Measurements from ENCODE around the gene RHBDD1. TPM values are rescaled to one million over a fixed set of nuclear protein-coding genes. Genes with fewer than 3 reads are reported as not detected.

Gene RHBDD1
- total and polyA plus RNA-seq, 12 donors: 4.5 to 57.1 (median 33.7) TPM

- no peak for TF ChIP-seq CTCF (IDR thresholded peaks at IDR 0.05)
- WGBS, 2 donors: 90 to 95% methylated on average over 3 of the region's 3 CpGs
- H3K4me1 ChIP-seq: peaks cover 0 to 11% (median 0%) of the 10 kb centered on the region in 9 donors
- no peak overlapping the region for H3K4me3 ChIP-seq
- intact Hi-C loops (cut with DNase I): no loop called here
- H3K27ac ChIP-seq: no peak overlapping the region
- no peaks in the 10 kb centered on the region for H3K27me3 ChIP-seq
- ATAC-seq (no peak), DNase-seq (no peak)
- H3K9me3 ChIP-seq: peaks cover 0 to 14% (median 0%) of the 10 kb centered on the region in 11 donors
- H3K36me3 ChIP-seq: no peaks in the 10 kb centered on the region
These were observed 117.4 kb downstream of the RHBDD1 start for GRCh38 chr2:226953206-226953605.

- Histone ChIP-seq H3K36me3 (no peaks in the 10 kb centered on the region), H3K4me3 (no peak overlapping the region), H3K9me3 (peaks cover 0 to 17% (median 0%) of the 10 kb centered on the region in 11 donors), H3K27ac (no peak overlapping the region), H3K27me3 (no peaks in the 10 kb centered on the region), H3K4me1 (peaks cover 0 to 11% (median 0%) of the 10 kb centered on the region in 9 donors)
- ATAC-seq: no peak
- no peak for DNase-seq
- WGBS, 2 donors: 94 to 96% methylated on average over 6 of the region's 6 CpGs
- TF ChIP-seq CTCF (IDR thresholded peaks at IDR 0.05): no peak
- intact Hi-C loops (cut with DNase I): no loop called here
These were observed 118.0 kb downstream of the RHBDD1 start for GRCh38 chr2:226953826-226954225.

- Histone ChIP-seq H3K36me3 (no peaks in the 10 kb centered on the region), H3K27me3 (no peaks in the 10 kb centered on the region), H3K9me3 (peaks cover 0 to 31% (median 0%) of the 10 kb centered on the region in 11 donors), H3K4me3 (no peak overlapping the region), H3K27ac (no peak overlapping the region), H3K4me1 (peaks cover 0 to 11% (median 0%) of the 10 kb centered on the region in 9 donors)
- 0 to 21% methylated on average over 1 of the region's 1 CpG for WGBS, 2 donors
- no peak for TF ChIP-seq CTCF (IDR thresholded peaks at IDR 0.05)
- no peak for DNase-seq
- intact Hi-C loops (cut with DNase I): no loop called here
- peak in 5 of 8 donors; percentile 25 to 78 (median 64) for ATAC-seq
These were observed 120.8 kb downstream of the RHBDD1 start for GRCh38 chr2:226956659-226957058.

GRCh38 chr2:226959418-226959817, 123.6 kb downstream of the RHBDD1 start:
- 83 to 93% methylated on average over 1 of the region's 1 CpG for WGBS, 2 donors
- intact Hi-C loops (cut with DNase I): no loop called here

More at GRCh38 chr2:226959418-226959817, 123.6 kb downstream of the RHBDD1 start:
- no peak overlapping the region for H3K4me3 ChIP-seq
- H3K36me3 ChIP-seq: no peaks in the 10 kb centered on the region
- ATAC-seq (no peak), DNase-seq (no peak)
- H3K4me1 ChIP-seq: peaks cover 0 to 18% (median 0%) of the 10 kb centered on the region in 9 donors
- H3K27me3 ChIP-seq: no peaks in the 10 kb centered on the region
- no peak overlapping the region for H3K27ac ChIP-seq
- TF ChIP-seq CTCF (IDR thresholded peaks at IDR 0.05): no peak
- peaks cover 0 to 31% (median 0%) of the 10 kb centered on the region in 11 donors for H3K9me3 ChIP-seq
